Pulmonary artery endothelial cell (primary cell): ENCODE results near the gene OR11H1. TPM values are rescaled to one million over a fixed set of nuclear protein-coding genes. Genes with fewer than 3 reads are reported as not detected.
"Not testable (repeated sequence)": the region's sequence is repeated elsewhere in the genome, so short reads cannot be mapped to it uniquely, and the experiment has no call there.

ENCODE experiments used
- DNase-seq: peaks from one replicate; pipeline ENCODE4 v3.0.0-alpha.2; 2011; ENCODE audit warnings: low read depth, low spot score
- total RNA-seq: library from RNA; depleted of rRNA; stranded (reverse); fragments of >200 nt; gene quantifications from 2 replicates; pipeline ENCODE4 v1.2.3, GENCODE V29; 2014

OR11H1 gene
- total RNA-seq: not detected in 2 replicates

GRCh38 chr22:15527892-15528291, at the start of gene OR11H1:
TSS of gene OR11H1 (plus strand) at chr22:15528192. CDS start at chr22:15528192, 0 bp downstream.
- not testable (repeated sequence) for DNase-seq

GRCh38 chr22:15509967-15510366, 18.0 kb upstream of the OR11H1 start:
- not testable (repeated sequence) for DNase-seq

GRCh38 chr22:15515896-15516295, 12.1 kb upstream of the OR11H1 start:
- not testable (repeated sequence) for DNase-seq

- DNase-seq: not testable (repeated sequence)
These were observed 25.8 kb downstream of the OR11H1 start for GRCh38 chr22:15553767-15554166.

- not testable (repeated sequence) for DNase-seq
These were observed 35.5 kb downstream of the OR11H1 start for GRCh38 chr22:15563461-15563860.

GRCh38 chr22:15565063-15565462, 37.1 kb downstream of the OR11H1 start:
- not testable (repeated sequence) for DNase-seq

Other genes with a start within 250 kb of the OR11H1 start
- gene POTEH, start 161.8 kb downstream of the OR11H1 start, total RNA-seq: not detected in 2 replicates